NAMALWA (cell line): ENCODE measurements around the gene SIDT1.

Experiments
- DNase-seq: peaks from one replicate; pipeline ENCODE4 v3.0.0-alpha.2; 2015; ENCODE audit warnings: low spot score

SIDT1 gene

GRCh38 chr3:113546414-113546893, 14.1 kb downstream of the SIDT1 start:
- peak; percentile 21 for DNase-seq

- no peak for DNase-seq
Observed at GRCh38 chr3:113548501-113548900, 16.1 kb downstream of the SIDT1 start.

GRCh38 chr3:113551820-113552219, 19.5 kb downstream of the SIDT1 start:
- DNase-seq: no peak

- peak; percentile 27 for DNase-seq
Observed at GRCh38 chr3:113552851-113553250, 20.5 kb downstream of the SIDT1 start.

GRCh38 chr3:113555138-113555537, 22.8 kb downstream of the SIDT1 start:
- no peak for DNase-seq

- DNase-seq: no peak
Observed at GRCh38 chr3:113556316-113556945, 24.1 kb downstream of the SIDT1 start.

GRCh38 chr3:113556946-113557335, 24.6 kb downstream of the SIDT1 start:
- no peak for DNase-seq

- DNase-seq: no peak
Observed at GRCh38 chr3:113557374-113557773, 25.0 kb downstream of the SIDT1 start.

GRCh38 chr3:113559009-113559408, 26.7 kb downstream of the SIDT1 start:
- no peak for DNase-seq

- no peak for DNase-seq
Observed at GRCh38 chr3:113560271-113560670, 27.9 kb downstream of the SIDT1 start.

GRCh38 chr3:113560831-113561623, 28.7 kb downstream of the SIDT1 start:
- DNase-seq: no peak

- no peak for DNase-seq
Observed at GRCh38 chr3:113565555-113565954, 33.2 kb downstream of the SIDT1 start.

GRCh38 chr3:113570158-113570557, 37.8 kb downstream of the SIDT1 start:
- no peak for DNase-seq

- no peak for DNase-seq
Observed at GRCh38 chr3:113571360-113571759, 39.0 kb downstream of the SIDT1 start.

- DNase-seq: no peak
Observed at GRCh38 chr3:113573728-113574127, 41.4 kb downstream of the SIDT1 start.

- DNase-seq: no peak
Observed at GRCh38 chr3:113574213-113574612, 41.9 kb downstream of the SIDT1 start.

- no peak for DNase-seq
Observed at GRCh38 chr3:113575206-113575605, 42.9 kb downstream of the SIDT1 start.

GRCh38 chr3:113585228-113585627, 52.9 kb downstream of the SIDT1 start:
- DNase-seq: no peak

GRCh38 chr3:113585720-113586119, 53.4 kb downstream of the SIDT1 start:
- DNase-seq: no peak

GRCh38 chr3:113588806-113589205, 56.5 kb downstream of the SIDT1 start:
- DNase-seq: no peak

- DNase-seq: no peak
Observed at GRCh38 chr3:113589971-113590370, 57.6 kb downstream of the SIDT1 start.

- no peak for DNase-seq
Observed at GRCh38 chr3:113590983-113591382, 58.6 kb downstream of the SIDT1 start.

GRCh38 chr3:113594066-113594465, 61.7 kb downstream of the SIDT1 start:
- no peak for DNase-seq
